HCT116 (cell line): ENCODE results near the gene FAM168B. TPM values are rescaled to one million over a fixed set of nuclear protein-coding genes. Genes with fewer than 3 reads are reported as not detected.

Experiments used
- ATAC-seq: fragments of 200-7000 bp; cut with Tn5 transposase; 2 replicates; pipeline ENCODE4 v1.9.1; 2020; ENCODE audit warnings: mild to moderate bottlenecking, moderate library complexity
- BruUV-seq: library from RNA; stranded (reverse); fragments of 400-500 nt; replicated peaks from 2 replicates; lab custom pipeline; 2021; lab: Mats Ljungman, UMichigan
- CTCF ChIA-PET: fragments of 300-600 bp; sonication (Branson Sonifier 250); formaldehyde crosslinking; loops from one replicate; lab custom pipeline; 2021; ENCODE audit warnings: antibody characterized with exemption; lab: Charles Lee
- POLR2A ChIA-PET: fragments of 300-600, 350-600 bp; sonication (Branson Sonifier 250); formaldehyde crosslinking; loops from one replicate; lab custom pipeline; 2021; ENCODE audit warnings: antibody characterized with exemption; lab: Charles Lee
- RAD21 ChIA-PET, 2 experiments: fragments of 300-600 bp; sonication (Branson Sonifier 250); formaldehyde crosslinking; loops; one replicate each; lab custom pipeline; 2023; ENCODE audit warnings: low total read pairs in 2 of 2; ENCODE audit not compliant: uncharacterized antibody in 2 of 2, unreplicated experiment in 2 of 2, low non-redundant PET in 1 of 2; lab: Charles Lee
- DNase-seq: peaks from one replicate; pipeline ENCODE4 v3.0.0-alpha.2; 2010; ENCODE audit warnings: low read depth, low spot score
- H2AFZ ChIP-seq: fragments of 200-600 bp; shearing (Covaris generic), sonication (generic); 2 replicates; pipeline ENCODE4 v1.6.1; 2017; ENCODE audit warnings: low read depth, mixed run types, mixed read lengths, antibody characterized with exemption, low read length; ENCODE audit not compliant: poor library complexity, severe bottlenecking
- H3K27ac ChIP-seq: 2 replicates; pipeline ENCODE4 v1.5.1; 2012; ENCODE audit warnings: low read depth, low read length
- H3K27me3 ChIP-seq: fragments of 200-600 bp; sonication (generic); 2 replicates; pipeline ENCODE4 v1.6.1; 2016; ENCODE audit warnings: mixed run types, low read length, mixed read lengths; ENCODE audit not compliant: insufficient read depth
- H3K36me3 ChIP-seq, 2 experiments: fragments of 200-500 bp in 1 of 2; fragments of 200-600 bp in 1 of 2; sonication (Bioruptor generic) in 1 of 2; sonication (generic) in 1 of 2; 2 replicates each; pipeline versions ENCODE4 v1.5.1 to v1.6.1; 2014 to 2016; ENCODE audit warnings: low read length in 2 of 2, inconsistent platforms in 1 of 2, mixed read lengths in 1 of 2, mixed run types in 1 of 2; ENCODE audit not compliant: insufficient read depth in 2 of 2, control insufficient read depth in 1 of 2
- H3K4me1 ChIP-seq, 2 experiments: fragments of 200-600 bp in 1 of 2; sonication (generic) in 1 of 2; 2 replicates each; pipeline versions ENCODE4 v1.5.1 to v1.6.1; 2012 to 2017; ENCODE audit warnings: low read length in 2 of 2, inconsistent platforms in 1 of 2, mild to moderate bottlenecking in 1 of 2, mixed read lengths in 1 of 2, mixed run types in 1 of 2, moderate library complexity in 1 of 2; ENCODE audit not compliant: insufficient read depth in 2 of 2, control insufficient read depth in 1 of 2
- H3K4me2 ChIP-seq: fragments of 200-600 bp; sonication (generic); 2 replicates; pipeline ENCODE4 v1.6.1; 2017; ENCODE audit warnings: mixed run types, low read length, mixed read lengths
- H3K4me3 ChIP-seq, 2 experiments: fragments of 200-600 bp in 1 of 2; sonication (generic) in 1 of 2; replicated peaks in 1 of 2; 2 replicates each; pipeline ENCODE4 v1.5.1; 2011 to 2016; ENCODE audit warnings: low read length in 2 of 2, control low read depth in 1 of 2, low read depth in 1 of 2, mild to moderate bottlenecking in 1 of 2, mixed read lengths in 1 of 2, mixed run types in 1 of 2
- H3K79me2 ChIP-seq: fragments of 200-600 bp; sonication (generic); 2 replicates; pipeline ENCODE4 v1.6.1; 2017; ENCODE audit warnings: mild to moderate bottlenecking, mixed run types, low read length, moderate library complexity, mixed read lengths; ENCODE audit not compliant: insufficient read depth
- H3K9ac ChIP-seq: fragments of 200-600 bp; sonication (generic); 2 replicates; pipeline ENCODE4 v1.6.1; 2016; ENCODE audit warnings: low read length, mixed read lengths
- H3K9me2 ChIP-seq: fragments of 200-600 bp; sonication (generic), shearing (Covaris generic); 2 replicates; pipeline ENCODE4 v1.6.1; 2017; ENCODE audit warnings: mixed run types, mild to moderate bottlenecking, moderate library complexity; ENCODE audit not compliant: insufficient read depth
- H3K9me3 ChIP-seq, 2 experiments: fragments of 200-500 bp in 1 of 2; fragments of 200-600 bp in 1 of 2; sonication (Bioruptor generic) in 1 of 2; sonication (generic) in 1 of 2; 2 replicates each; pipeline ENCODE4 v1.6.1; 2014 to 2017; ENCODE audit warnings: low read length in 2 of 2, mixed read lengths in 2 of 2, inconsistent platforms in 1 of 2, low read depth in 1 of 2, mild to moderate bottlenecking in 1 of 2, mixed run types in 1 of 2, moderate library complexity in 1 of 2; ENCODE audit not compliant: control insufficient read depth in 1 of 2, insufficient read depth in 1 of 2
- H4K20me1 ChIP-seq: fragments of 200-600 bp; sonication (generic), shearing (Covaris generic); 2 replicates; pipeline ENCODE4 v1.6.1; 2017; ENCODE audit warnings: mixed run types, mild to moderate bottlenecking, moderate library complexity; ENCODE audit not compliant: insufficient read depth
- CTCF ChIP-seq, 3 experiments: fragments of 200-600 bp in 1 of 3; sonication (generic) in 1 of 3; IDR thresholded peaks in 2 of 3; conservative IDR thresholded peaks in 1 of 3; 2 replicates each; pipeline ENCODE4 v1.5.1; 2012 to 2017; ENCODE audit warnings: low read depth in 2 of 3, low read length in 2 of 3, antibody characterized with exemption in 1 of 3, borderline replicate concordance in 1 of 3, control low read depth in 1 of 3, mild to moderate bottlenecking in 1 of 3, mixed read lengths in 1 of 3, mixed run types in 1 of 3, moderate library complexity in 1 of 3; ENCODE audit not compliant: insufficient read depth in 1 of 3
- ELF1 ChIP-seq: IDR thresholded peaks from 2 replicates; pipeline ENCODE4 v1.6.1; 2012; ENCODE audit warnings: low read depth, borderline replicate concordance
- EZH2 ChIP-seq: fragments of 200-600 bp; sonication (generic); IDR thresholded peaks from 2 replicates; pipeline ENCODE4 v1.6.1; 2017; ENCODE audit warnings: antibody characterized with exemption, mixed run types
- EZH2phosphoT487 ChIP-seq: fragments of 200-600 bp; IDR thresholded peaks from 2 replicates; pipeline ENCODE4 v1.6.1; 2018; ENCODE audit warnings: antibody characterized with exemption, borderline replicate concordance
- FOSL1 ChIP-seq: IDR thresholded peaks from 2 replicates; pipeline ENCODE4 v1.6.1; 2012; ENCODE audit warnings: low read depth
- JUND ChIP-seq: IDR thresholded peaks from 2 replicates; pipeline ENCODE4 v1.6.1; 2012
- ZNF274 ChIP-seq: fragments of 200-500 bp; sonication (Bioruptor generic); IDR thresholded peaks from 2 replicates; pipeline ENCODE4 v1.6.1; 2014; ENCODE audit warnings: mild to moderate bottlenecking, low read depth, low read length, inconsistent platforms
- intact Hi-C: fragments of 100-400 bp; cut with micrococcal nuclease; formaldehyde crosslinking; loops from 2 replicates; pipeline ENCODE4 v1.10.0; 2022
- total RNA-seq: library from RNA; stranded (reverse); gene quantifications from one replicate; pipeline ENCODE4 v1.2.1, GENCODE V29; 2021; ENCODE audit not compliant: unreplicated experiment
- TF ChIP-seq, protein P1 (sequence below): IDR thresholded peaks from 2 replicates; pipeline ENCODE4 v1.6.1; 2012

The FAM168B gene
- total RNA-seq, 1 experiment from 2014 or later, result 94.5 TPM

DNA sequence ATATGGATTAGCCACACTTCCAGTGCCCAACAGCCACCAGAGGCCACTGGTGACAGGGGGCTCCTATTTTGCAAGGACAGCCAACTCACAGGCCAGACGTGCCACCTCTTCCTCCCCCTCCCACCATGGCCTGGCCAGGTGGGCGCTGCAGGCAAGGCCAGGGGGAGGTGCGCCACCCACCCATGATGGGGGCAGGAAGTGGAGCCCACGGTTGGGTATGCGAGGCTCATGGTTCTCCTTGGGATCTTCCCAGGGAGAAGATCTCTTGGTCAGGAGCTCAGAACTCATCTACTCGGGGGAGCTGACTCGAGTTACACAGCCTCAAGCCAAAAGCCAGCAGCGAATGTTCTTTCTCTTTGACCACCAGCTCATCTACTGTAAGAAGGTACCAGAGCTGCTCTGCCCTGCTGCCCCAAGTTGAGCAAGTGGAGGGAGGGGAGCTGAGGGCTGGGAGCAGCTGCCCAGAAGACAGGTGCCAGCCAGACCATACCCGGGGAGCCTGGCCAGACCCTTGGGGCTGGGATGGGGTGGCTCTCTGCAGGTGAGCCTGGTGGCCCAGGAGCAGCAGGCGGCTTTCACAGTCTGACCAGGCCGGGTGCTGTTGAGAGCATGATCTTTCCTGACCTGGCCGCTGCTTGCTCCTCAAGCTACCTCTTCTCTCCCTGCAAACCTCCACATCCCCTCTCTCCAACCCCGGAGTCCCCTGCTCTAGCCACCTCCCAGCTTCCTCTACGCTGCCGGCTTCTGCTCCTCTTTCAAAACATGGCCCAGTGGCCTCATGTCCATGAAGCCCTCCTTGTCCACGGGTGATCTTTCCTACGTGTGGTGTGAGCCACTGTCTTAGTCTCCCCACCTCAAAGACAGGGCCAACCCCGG is 49.8 kb downstream of the FAM168B start:
- CTCF ChIA-PET, result no interaction called here
- RAD21 ChIA-PET, result no interaction called here
- Histone ChIP-seq H3K27me3 (no peaks in the 10 kb centered on the region), H3K4me1 (0 out of 4 replicates have a peak, but pooled peaks cover 0 to 5% of the 10 kb centered on the region in 2 experiments), H2AFZ (no peak overlapping the region), H3K4me2 (no peak overlapping the region), H3K9ac (no peak overlapping the region), H3K9me3 (no peaks in the 10 kb centered on the region), H3K4me3 (no peak overlapping the region), H3K79me2 (peaks cover under 1% of the 10 kb centered on the region; the same call in 1 of the 2 replicates), H3K36me3 (peaks cover 2 to 7% of the 10 kb centered on the region in 2 experiments; a peak in 2 of 4 replicates), H3K27ac (no peak overlapping the region), H3K9me2 (no peaks in the 10 kb centered on the region), H4K20me1 (no peaks in the 10 kb centered on the region)
- ATAC-seq (no peak), DNase-seq (no peak)
- TF ChIP-seq ZNF274 (no peak), EZH2 (no peak), JUND (no peak), CTCF (IDR thresholded peaks at IDR 0.05 in 2 of 3, conservative IDR thresholded peaks at IDR 0.05 in 1 of 3; ENCODE audit: borderline replicate concordance in 1 of 3, insufficient read depth in 1 of 3, low read depth in 2 of 3, low read length in 2 of 3) (no peak), FOSL1 (no peak), ELF1 (no peak), EZH2phosphoT487 (no peak)
- TF ChIP-seq, protein P1, sequence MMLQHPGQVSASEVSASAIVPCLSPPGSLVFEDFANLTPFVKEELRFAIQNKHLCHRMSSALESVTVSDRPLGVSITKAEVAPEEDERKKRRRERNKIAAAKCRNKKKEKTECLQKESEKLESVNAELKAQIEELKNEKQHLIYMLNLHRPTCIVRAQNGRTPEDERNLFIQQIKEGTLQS, result no peak
- intact Hi-C loops, result no loop called here
- POLR2A ChIA-PET, result no interaction called here
- no TSS peak for BruUV-seq
